CD4-positive, alpha-beta T cell treated with Interleukin-10 for 1 hour (primary cell): Measurements from ENCODE around the gene HSPA12B.
"Not testable (repeated sequence)": the region's sequence is repeated elsewhere in the genome, so short reads cannot be mapped to it uniquely, and the experiment has no call there.

Source experiments
- DNase-seq: peaks from one replicate; pipeline ENCODE4 v3.0.0-alpha.2; 2020

HSPA12B gene

DNA sequence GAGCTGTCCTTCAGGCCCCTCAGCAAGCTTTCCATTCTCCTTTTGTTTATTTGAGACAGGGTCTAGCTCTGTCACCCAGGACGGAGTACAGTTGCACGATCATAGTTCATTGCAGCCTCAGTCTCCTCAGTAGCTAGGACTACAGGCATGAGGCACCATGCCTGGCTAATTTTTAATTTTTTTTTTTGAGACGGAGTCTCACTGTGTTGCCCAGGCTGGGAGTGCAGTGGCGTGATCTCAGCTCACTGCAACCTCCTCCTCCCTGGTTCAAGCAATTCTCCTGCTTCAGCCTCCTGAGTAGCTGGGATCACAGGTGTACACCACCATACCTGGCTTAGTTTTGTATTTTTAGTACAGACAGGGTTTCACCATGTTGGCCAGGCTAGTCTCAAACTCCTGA lies 56.7 kb downstream of the HSPA12B start:
- DNase-seq = not testable (repeated sequence)

DNA sequence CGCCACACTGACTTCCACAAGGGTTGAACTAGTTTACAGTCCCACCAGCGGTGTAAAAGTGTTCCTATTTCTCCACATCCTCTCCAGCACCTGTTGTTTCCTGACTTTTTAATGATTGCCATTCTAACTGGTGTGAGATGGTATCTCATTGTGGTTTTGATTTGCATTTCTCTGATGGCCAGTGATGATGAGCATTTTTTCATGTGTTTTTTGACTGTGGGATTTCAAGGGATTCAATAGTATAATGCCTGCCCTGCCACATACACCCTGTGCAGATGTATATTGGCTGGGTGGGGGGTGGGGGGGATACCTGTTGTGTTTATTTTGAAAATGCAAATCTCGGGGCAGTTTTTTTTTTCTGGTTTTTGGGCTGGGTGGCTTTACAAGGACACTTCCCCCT lies 61.7 kb downstream of the HSPA12B start:
- DNase-seq = not testable (repeated sequence)

DNA sequence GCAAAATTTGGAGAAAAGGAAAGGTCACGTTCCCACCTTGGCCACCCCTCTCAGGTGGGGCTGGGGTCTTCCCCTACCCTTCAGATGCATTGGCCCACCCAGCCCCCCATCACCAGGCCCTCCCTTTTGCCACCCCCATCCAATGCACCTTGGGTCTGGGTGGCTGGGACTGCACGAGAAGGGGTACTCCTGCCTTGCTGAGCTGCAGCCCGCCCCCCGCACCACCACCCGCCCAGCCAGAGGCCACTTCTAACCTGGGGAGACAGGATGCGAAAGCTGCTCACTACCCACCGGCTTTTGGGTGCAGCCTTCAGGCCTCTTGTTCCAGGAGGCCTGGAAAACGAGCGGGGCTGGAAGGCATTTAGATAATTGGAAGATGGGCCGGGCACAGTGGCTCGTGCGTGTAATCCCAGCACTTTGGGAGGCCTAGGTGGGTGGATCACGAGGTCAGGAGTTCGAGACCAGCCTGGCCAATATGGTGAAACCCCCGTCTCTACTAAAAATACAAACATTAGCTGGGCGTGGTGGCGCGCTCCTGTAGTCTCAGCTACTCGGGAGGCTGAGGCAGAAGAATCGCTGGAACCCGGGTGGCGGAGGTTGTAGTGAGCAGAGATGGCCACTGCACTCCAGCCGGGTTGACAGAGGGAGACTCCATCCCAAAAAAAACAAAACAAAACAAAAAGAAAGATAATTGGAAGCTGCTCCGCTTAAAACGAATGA lies 62.4 kb downstream of the HSPA12B start:
- no peak for DNase-seq

DNA sequence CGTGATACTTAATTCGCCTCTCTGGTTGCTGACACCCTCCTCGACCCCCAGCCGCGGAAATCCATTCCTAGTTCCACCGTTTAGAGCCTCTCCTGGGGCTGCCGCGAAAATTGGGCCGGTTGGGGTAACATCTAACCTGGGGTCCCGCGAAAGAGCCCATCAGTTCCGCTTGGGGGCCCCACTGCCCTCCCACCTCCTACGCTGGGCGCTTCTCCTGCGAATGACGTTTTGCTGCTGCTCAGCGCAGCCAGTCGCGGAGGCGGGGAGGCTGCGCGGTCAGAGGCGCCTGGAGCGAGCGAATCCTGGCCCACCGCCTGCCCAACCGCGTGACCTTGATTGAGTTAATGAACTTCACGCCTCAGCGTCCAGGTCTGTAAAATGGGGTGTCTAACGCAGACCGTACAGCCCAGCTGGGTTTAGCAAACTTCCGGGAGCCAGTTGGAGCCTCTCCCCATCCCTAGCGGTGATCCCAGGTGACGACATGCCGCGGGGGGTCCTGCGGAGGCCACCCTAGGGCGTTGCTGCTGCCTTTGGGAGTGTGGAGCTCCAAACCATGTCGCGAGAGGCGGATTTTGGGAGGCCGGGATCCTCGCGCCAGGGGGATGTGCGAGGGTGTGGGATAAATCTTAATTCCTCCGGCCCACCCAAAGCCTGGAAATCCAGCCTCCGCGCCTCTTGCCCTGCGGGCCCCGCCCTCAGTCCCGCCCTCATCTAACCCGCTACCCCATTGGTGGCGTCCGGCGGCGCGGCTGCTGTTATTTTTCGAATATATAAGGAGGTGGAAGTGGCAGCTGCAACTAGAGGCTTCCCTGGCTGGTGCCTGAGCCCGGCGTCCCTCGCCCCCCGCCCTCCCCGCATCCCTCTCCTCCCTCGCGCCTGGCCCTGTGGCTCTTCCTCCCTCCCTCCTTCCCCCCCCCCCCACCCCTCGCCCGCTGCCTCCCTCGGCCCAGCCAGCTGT lies 63.3 kb downstream of the HSPA12B start, which contains the start of gene CDC25B:
Gene CDC25B, plus strand, starts transcription at position 800 of the 958 bp plus-strand sequence. CDS start 222 bp downstream, outside the sequence.
- peak; percentile 91 for DNase-seq

- no peak for DNase-seq
These were observed 64.2 kb downstream of the HSPA12B start for GRCh38 chr20:3796477-3797225.

- DNase-seq = no peak
These were observed 64.7 kb downstream of the HSPA12B start for GRCh38 chr20:3797226-3797545.

GRCh38 chr20:3797592-3798372 lies 65.3 kb downstream of the HSPA12B start:
- peak; percentile 65 for DNase-seq

DNA sequence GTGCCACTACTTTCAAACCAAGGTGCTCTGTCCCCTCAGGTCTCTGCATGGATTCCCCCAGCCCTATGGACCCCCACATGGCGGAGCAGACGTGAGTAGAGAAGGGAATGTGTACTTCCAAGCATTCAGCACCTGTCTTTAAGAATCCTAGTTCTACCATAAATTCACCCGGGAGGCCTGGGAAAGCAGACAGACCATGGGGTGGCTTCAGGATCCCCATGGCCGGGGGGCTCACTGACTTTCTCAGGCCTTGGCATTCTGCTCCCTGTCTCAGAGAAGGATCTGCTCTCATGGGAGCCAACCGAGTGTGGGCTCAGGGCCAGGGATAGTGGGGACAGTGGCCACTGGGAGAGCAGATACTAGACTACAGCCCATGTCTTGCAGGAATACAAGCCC lies 65.9 kb downstream of the HSPA12B start:
- DNase-seq = no peak

DNA sequence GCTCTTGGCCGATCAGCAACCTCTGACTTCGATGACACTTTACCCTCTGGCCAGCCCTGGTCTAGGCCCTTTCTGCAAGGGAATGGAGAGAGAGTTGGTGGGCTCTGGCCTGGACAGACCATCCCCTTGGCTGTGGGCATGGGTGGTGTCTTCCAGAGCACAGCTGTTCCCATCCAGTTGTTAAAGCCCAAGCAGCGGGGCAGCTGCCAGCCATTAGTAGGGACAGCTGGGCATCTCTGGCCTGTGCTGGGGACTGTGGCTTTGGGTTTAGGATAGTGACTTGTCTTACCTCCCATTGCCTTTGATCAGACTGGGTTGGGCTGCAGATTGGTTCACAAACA lies 66.4 kb downstream of the HSPA12B start:
- no peak for DNase-seq

DNA sequence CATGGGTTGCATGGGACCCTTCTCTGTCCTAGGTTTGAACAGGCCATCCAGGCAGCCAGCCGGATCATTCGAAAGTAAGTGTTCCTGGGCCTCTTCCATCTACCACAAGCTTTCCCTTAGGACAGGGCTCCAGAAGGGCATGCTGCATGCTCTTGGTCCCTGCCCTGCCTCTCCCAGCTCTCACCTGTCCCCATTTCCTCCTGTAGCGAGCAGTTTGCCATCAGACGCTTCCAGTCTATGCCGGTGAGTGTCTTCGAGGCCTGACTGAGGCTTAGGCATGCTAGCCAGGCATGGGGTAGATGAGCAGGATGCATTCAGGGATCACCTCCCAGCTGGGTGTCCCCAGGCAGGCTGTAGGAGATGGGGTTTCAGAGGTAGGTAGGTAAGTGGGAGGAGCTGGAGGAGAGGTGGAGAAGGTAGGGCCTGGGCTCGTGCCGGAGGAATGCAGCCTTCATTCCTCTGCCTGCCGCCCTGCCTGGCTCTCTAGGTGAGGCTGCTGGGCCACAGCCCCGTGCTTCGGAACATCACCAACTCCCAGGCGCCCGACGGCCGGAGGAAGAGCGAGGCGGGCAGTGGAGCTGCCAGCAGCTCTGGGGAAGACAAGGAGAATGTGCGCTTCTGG lies 67.9 kb downstream of the HSPA12B start:
- DNase-seq = no peak

GRCh38 chr20:3800878-3801260 lies 68.4 kb downstream of the HSPA12B start:
- no peak for DNase-seq

GRCh38 chr20:3801299-3801698 lies 68.8 kb downstream of the HSPA12B start:
- no peak for DNase-seq

GRCh38 chr20:3801846-3802245 lies 69.4 kb downstream of the HSPA12B start:
- DNase-seq = no peak
